Mucosa of rectum (tissue), 2 donors: ENCODE results near the gene SNW1.
"Not testable (repeated sequence)": the region's sequence is repeated elsewhere in the genome, so short reads cannot be mapped to it uniquely, and the experiment has no call there.

Source experiments
- H3K27ac ChIP-seq, 2 donors: one replicate each; pipeline ENCODE4 v1.7.0; 2013; ENCODE audit warnings: inconsistent platforms in 2 of 2, low read depth in 2 of 2, low read length in 2 of 2
- H3K27me3 ChIP-seq, 2 donors: one replicate each; pipeline ENCODE4 v1.7.0; 2013; ENCODE audit warnings: low read length in 2 of 2; ENCODE audit not compliant: control insufficient read depth in 2 of 2, insufficient read depth in 2 of 2
- H3K36me3 ChIP-seq, 2 donors: one replicate each; pipeline ENCODE4 v1.7.0; 2013; ENCODE audit warnings: low read length in 2 of 2; ENCODE audit not compliant: control insufficient read depth in 2 of 2, insufficient read depth in 2 of 2
- H3K4me1 ChIP-seq, 2 donors: one replicate each; pipeline ENCODE4 v1.7.0; 2013; ENCODE audit warnings: low read length in 2 of 2, mild to moderate bottlenecking in 1 of 2; ENCODE audit not compliant: control insufficient read depth in 2 of 2, insufficient read depth in 2 of 2
- H3K4me3 ChIP-seq, 2 donors: one replicate each; pipeline ENCODE4 v1.7.0; 2013; ENCODE audit warnings: low read length in 2 of 2
- H3K9ac ChIP-seq, 2 donors: one replicate each; pipeline ENCODE4 v1.7.0; 2013; ENCODE audit warnings: low read length in 2 of 2, low read depth in 1 of 2, mild to moderate bottlenecking in 1 of 2
- H3K9me3 ChIP-seq, 2 donors: one replicate each; pipeline ENCODE4 v1.7.0; 2013; ENCODE audit warnings: low read length in 2 of 2; ENCODE audit not compliant: control insufficient read depth in 2 of 2
- donor health status: healthy.
- donor health status: Normal muscosa, but diverticular disease.

The SNW1 gene

GRCh38 chr14:77791225-77791600 is 30.3 kb upstream of the SNW1 start:
- H3K9ac ChIP-seq = no peak overlapping the region
- no peaks in the 10 kb centered on the region for H3K4me1 ChIP-seq
- no peak overlapping the region for H3K4me3 ChIP-seq
- H3K27ac ChIP-seq = no peak overlapping the region
- H3K27me3 ChIP-seq = no peaks in the 10 kb centered on the region
- no peaks in the 10 kb centered on the region for H3K9me3 ChIP-seq
- H3K36me3 ChIP-seq = no peaks in the 10 kb centered on the region

- no peaks in the 10 kb centered on the region for H3K36me3 ChIP-seq
- no peaks in the 10 kb centered on the region for H3K27me3 ChIP-seq
- H3K4me1 ChIP-seq = no peaks in the 10 kb centered on the region
- H3K27ac ChIP-seq = no peak overlapping the region
- no peaks in the 10 kb centered on the region for H3K9me3 ChIP-seq
- H3K4me3 ChIP-seq = no peak overlapping the region
- no peak overlapping the region for H3K9ac ChIP-seq
These were observed 29.7 kb upstream of the SNW1 start for GRCh38 chr14:77790566-77791224.

GRCh38 chr14:77786148-77786547 is 25.2 kb upstream of the SNW1 start:
- Histone ChIP-seq H3K4me1 (no peaks in the 10 kb centered on the region), H3K27ac (no peak overlapping the region), H3K9ac (no peak overlapping the region), H3K27me3 (no peaks in the 10 kb centered on the region), H3K9me3 (no peaks in the 10 kb centered on the region), H3K4me3 (no peak overlapping the region), H3K36me3 (no peaks in the 10 kb centered on the region)

GRCh38 chr14:77782202-77782601 is 21.2 kb upstream of the SNW1 start:
- no peak overlapping the region for H3K9ac ChIP-seq
- no peaks in the 10 kb centered on the region for H3K36me3 ChIP-seq
- H3K4me3 ChIP-seq = no peak overlapping the region
- H3K27me3 ChIP-seq = no peaks in the 10 kb centered on the region
- no peaks in the 10 kb centered on the region for H3K9me3 ChIP-seq
- no peaks in the 10 kb centered on the region for H3K4me1 ChIP-seq
- H3K27ac ChIP-seq = no peak overlapping the region

- not testable (repeated sequence) for H3K36me3 ChIP-seq, H3K27ac ChIP-seq, H3K9ac ChIP-seq, H3K27me3 ChIP-seq, H3K9me3 ChIP-seq, H3K4me3 ChIP-seq, H3K4me1 ChIP-seq
These were observed 13.0 kb upstream of the SNW1 start for GRCh38 chr14:77773966-77774365.

GRCh38 chr14:77768442-77769069 is 7.6 kb upstream of the SNW1 start:
- not testable (repeated sequence) for H3K27me3 ChIP-seq, H3K9me3 ChIP-seq, H3K4me1 ChIP-seq, H3K4me3 ChIP-seq, H3K36me3 ChIP-seq, H3K9ac ChIP-seq
- peak overlapping the region; percentile 6 to 16 for H3K27ac ChIP-seq

- no peak overlapping the region for H3K4me3 ChIP-seq
- no peak overlapping the region for H3K27ac ChIP-seq
- H3K4me1 ChIP-seq = peaks cover 13 to 17% of the 10 kb centered on the region in 2 donors
- H3K9ac ChIP-seq = no peak overlapping the region
- H3K36me3 ChIP-seq = no peaks in the 10 kb centered on the region
- H3K27me3 ChIP-seq = no peaks in the 10 kb centered on the region
- H3K9me3 ChIP-seq = no peaks in the 10 kb centered on the region
These were observed 3.0 kb upstream of the SNW1 start for GRCh38 chr14:77763978-77764377.

GRCh38 chr14:77763316-77763715 is 2.4 kb upstream of the SNW1 start:
- H3K9ac ChIP-seq = no peak overlapping the region
- H3K27ac ChIP-seq = no peak overlapping the region
- no peak overlapping the region for H3K4me3 ChIP-seq
- H3K36me3 ChIP-seq = peaks cover 0 to 2% of the 10 kb centered on the region in 2 donors
- peaks cover 13 to 23% of the 10 kb centered on the region in 2 donors for H3K4me1 ChIP-seq
- no peaks in the 10 kb centered on the region for H3K27me3 ChIP-seq
- H3K9me3 ChIP-seq = no peaks in the 10 kb centered on the region

GRCh38 chr14:77761205-77761931 is 412 bp upstream of the SNW1 start:
- peak overlapping the region; percentile 82 to 95 for H3K9ac ChIP-seq
- H3K9me3 ChIP-seq = no peaks in the 10 kb centered on the region
- H3K27ac ChIP-seq = peak overlapping the region; percentile 89 to 91
- H3K4me1 ChIP-seq = peaks cover 15 to 24% of the 10 kb centered on the region in 2 donors
- H3K4me3 ChIP-seq = peak overlapping the region; percentile 95 to 98
- H3K27me3 ChIP-seq = no peaks in the 10 kb centered on the region
- H3K36me3 ChIP-seq = peaks cover 4% of the 10 kb centered on the region in 2 donors

GRCh38 chr14:77752799-77753516 is 8.0 kb downstream of the SNW1 start:
- no peak overlapping the region for H3K4me3 ChIP-seq
- H3K4me1 ChIP-seq = peaks cover 0 to 2% of the 10 kb centered on the region in 2 donors
- no peak overlapping the region for H3K9ac ChIP-seq
- no peaks in the 10 kb centered on the region for H3K27me3 ChIP-seq
- peaks cover 32 to 46% of the 10 kb centered on the region in 2 donors for H3K36me3 ChIP-seq
- no peak overlapping the region for H3K27ac ChIP-seq
- H3K9me3 ChIP-seq = no peaks in the 10 kb centered on the region
